ENCODE measurements around the gene TRMT10A.
"Not testable (repeated sequence)": the region's sequence is repeated elsewhere in the genome, so short reads cannot be mapped to it uniquely, and the experiment has no call there.

TRMT10A gene

DNA sequence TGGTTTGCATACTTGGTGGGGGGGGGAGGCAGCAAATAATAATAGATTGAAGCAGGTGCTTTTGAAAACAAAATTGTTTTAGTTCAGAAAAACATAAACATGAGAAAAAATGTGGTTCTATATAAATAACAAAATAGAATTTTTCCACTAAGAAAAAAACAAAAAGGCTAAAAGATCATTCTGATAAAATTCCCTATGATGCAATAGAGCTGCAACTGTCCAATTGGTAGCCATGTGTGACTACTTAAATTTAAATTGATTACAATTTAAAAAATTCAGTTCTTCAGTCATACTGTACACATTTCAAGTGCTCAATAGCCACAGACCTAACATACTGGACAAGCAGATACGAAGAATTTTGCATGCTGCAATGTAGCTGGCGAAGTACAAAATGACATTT, 11.0 kb downstream of the TRMT10A start:
- no peak for DNase-seq (ENCODE audit: extremely low read depth, low read depth)
- TF ChIP-seq, protein P1, sequence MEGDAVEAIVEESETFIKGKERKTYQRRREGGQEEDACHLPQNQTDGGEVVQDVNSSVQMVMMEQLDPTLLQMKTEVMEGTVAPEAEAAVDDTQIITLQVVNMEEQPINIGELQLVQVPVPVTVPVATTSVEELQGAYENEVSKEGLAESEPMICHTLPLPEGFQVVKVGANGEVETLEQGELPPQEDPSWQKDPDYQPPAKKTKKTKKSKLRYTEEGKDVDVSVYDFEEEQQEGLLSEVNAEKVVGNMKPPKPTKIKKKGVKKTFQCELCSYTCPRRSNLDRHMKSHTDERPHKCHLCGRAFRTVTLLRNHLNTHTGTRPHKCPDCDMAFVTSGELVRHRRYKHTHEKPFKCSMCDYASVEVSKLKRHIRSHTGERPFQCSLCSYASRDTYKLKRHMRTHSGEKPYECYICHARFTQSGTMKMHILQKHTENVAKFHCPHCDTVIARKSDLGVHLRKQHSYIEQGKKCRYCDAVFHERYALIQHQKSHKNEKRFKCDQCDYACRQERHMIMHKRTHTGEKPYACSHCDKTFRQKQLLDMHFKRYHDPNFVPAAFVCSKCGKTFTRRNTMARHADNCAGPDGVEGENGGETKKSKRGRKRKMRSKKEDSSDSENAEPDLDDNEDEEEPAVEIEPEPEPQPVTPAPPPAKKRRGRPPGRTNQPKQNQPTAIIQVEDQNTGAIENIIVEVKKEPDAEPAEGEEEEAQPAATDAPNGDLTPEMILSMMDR (IDR thresholded peaks at IDR 0.05; ENCODE audit: low read depth, low read length) = no peak

DNA sequence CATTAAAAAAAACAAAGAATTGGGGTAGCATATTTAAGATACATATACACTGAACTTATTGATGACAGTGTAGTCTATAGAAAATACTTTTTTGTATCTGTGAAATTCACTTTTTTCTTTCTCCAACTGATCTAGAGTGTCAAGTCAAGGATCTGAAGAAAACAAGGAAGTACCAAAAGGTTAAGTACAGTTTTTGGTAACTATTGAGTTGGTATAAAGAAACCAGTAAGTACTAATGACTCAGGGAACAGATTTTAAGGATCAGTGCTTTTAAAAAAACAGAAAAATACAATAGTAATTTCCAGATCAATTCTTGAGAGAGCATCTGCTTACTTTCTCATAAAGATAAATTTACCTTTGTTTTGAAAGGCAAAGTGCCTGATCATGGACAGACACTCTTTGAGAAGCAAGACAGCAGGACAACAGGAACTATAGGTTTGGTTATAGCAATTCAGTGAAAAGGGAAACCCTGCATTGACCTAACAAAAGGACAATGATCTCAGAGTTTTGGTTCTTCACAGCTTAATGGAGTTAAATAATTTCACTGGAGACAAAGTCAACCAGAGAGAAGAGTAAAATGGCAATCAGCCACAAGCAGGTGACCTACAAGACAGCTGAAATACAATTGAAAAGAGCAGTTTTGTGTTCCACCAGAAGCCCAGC, 23.4 kb downstream of the TRMT10A start:
- TF ChIP-seq, protein P1 (IDR thresholded peaks at IDR 0.05; ENCODE audit: low read depth, low read length) = no peak
- DNase-seq (ENCODE audit: extremely low read depth, low read depth) = no peak

DNA sequence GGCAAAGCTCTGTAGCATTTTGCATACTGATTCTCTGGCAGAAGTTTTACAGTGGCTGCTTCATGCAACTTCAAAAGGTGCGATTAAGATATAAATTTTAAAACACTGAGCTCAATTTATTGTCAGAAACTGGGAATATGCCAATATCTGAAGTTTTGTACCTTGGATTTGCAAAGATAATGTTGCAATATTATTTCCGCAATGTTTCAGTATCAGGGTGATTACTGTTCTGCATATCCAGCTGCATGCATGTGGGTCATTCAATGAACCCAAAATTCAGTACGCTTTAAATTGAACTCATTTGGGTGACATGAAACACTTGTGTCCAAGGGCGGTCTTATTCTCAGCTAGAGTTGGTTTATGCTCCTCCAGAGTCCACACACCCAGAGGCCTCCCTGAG, 26.2 kb downstream of the TRMT10A start:
- TF ChIP-seq, protein P1 (IDR thresholded peaks at IDR 0.05; ENCODE audit: low read depth, low read length) = no peak
- DNase-seq (ENCODE audit: extremely low read depth, low read depth) = no peak

DNA sequence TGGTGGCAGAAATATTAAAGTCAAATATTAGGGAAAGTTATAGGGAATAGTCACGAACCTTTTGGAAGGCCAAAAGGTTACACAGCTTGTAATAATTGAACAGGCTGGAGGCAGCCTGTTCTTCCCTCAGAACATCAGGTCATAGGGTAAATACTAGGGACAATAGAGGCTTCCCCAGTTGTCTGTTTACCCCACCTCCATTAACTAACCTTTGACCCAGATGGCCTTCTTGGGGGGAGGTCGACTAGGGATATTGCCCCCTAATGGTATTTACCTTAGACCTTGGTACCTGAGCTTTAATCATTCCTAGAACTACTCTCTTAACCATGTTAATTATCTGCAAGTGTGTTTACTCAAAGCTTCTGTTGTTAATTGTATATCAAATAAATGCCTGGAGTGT, 27.0 kb downstream of the TRMT10A start:
- TF ChIP-seq, protein P1 (IDR thresholded peaks at IDR 0.05; ENCODE audit: low read depth, low read length) = no peak

DNA sequence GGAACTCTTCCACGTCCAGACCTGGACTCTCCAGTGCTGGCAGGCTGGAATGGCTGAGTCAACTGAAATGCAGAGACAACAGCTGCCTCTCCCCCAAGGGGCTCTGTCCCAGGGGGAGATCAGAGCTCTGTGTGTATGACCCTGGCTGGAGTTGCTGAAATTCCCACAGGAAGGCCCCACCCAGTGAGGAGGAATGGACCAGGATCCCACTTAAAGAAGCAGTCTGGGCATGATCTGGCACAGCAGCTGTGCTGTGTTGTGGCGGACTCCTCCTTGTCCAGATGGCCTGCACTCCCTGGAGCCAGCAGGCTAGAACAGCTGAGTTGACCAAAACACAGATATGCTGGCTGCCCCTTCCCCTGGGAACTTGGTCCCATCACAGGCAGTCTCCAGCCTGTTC, 27.6 kb downstream of the TRMT10A start:
- TF ChIP-seq, protein P1 (IDR thresholded peaks at IDR 0.05; ENCODE audit: low read depth, low read length) = no peak
- no peak for DNase-seq (ENCODE audit: extremely low read depth, low read depth)

More for the DNA sequence above, 27.0 kb downstream of the TRMT10A start:
- DNase-seq (ENCODE audit: extremely low read depth, low read depth) = no peak

DNA sequence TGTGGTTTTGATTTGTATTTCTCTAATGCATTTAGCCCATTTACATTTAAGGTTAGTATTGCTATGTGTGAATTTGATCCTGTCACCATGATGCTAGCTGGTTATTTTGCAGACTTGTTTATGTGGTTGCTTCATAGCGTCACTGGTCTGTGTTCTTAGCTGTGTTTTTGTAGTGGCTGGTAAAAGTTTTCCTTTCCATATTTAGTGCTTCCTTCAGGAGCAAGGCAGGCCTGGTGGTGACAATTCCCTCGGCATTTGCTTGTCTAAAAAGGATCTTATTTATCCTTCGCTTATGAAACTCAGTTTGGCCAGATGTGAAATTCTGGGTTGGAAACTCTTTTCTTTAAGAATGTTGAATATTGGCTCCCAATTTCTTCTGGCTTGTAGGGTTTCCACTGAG, 29.1 kb downstream of the TRMT10A start:
- not testable (repeated sequence) for DNase-seq (ENCODE audit: extremely low read depth, low read depth)

DNA sequence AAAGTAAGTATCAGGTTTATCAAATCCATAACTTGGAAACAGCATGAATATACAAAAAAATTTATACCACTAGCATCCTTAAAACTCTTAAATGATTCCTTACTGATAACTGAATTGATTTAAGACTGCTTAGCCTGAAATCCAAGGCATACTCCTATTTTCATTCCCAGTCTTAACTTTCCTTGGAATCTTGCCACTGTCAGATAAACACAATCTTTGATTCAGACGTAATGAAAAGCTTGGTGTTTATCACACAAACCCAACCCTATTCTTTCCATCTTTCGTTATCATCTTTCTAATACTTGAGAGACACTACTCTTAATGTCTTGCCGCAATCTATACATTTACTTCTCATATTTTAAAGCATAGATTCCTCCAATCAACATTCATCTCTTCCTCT, 33.9 kb downstream of the TRMT10A start:
- TF ChIP-seq, protein P1 (IDR thresholded peaks at IDR 0.05; ENCODE audit: low read depth, low read length) = no peak
- no peak for DNase-seq (ENCODE audit: extremely low read depth, low read depth)

DNA sequence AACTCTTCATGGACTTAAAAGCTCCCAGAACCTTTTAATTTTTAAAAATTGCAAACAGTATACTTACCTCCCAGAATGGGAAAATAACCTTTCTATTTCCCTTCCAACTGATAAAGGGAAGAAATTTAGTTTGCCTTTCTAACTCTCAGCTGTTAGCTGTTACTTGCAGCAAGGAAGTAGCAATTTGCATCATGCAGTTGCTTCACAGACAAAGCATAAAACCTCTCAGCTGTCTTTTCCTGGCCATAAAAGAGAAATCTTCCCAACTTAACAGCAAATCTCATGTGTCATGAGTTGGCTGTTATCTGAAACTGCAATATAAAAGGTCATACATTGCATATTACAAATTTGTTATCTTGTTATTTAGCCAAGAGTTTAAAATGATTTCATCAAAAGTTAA, 34.6 kb downstream of the TRMT10A start:
- TF ChIP-seq, protein P1 (IDR thresholded peaks at IDR 0.05; ENCODE audit: low read depth, low read length) = no peak
- peak; percentile 0 for DNase-seq (ENCODE audit: extremely low read depth, low read depth)
